Muscle of arm (tissue), 14 donors: Measurements from ENCODE around the gene TRIM13. TPM values are rescaled to one million over a fixed set of nuclear protein-coding genes. Genes with fewer than 3 reads are reported as not detected.
"Not testable (repeated sequence)": the region's sequence is repeated elsewhere in the genome, so short reads cannot be mapped to it uniquely, and the experiment has no call there.

Experiments used
- DNase-seq: peaks from one replicate; pipeline ENCODE4 v3.0.0-alpha.2; 2013
- long read RNA-seq, 11 donors: transcript quantifications; one replicate each; lab custom pipeline, GENCODE V29; 2026
- polyA plus RNA-seq, 12 donors: library from polyadenylated mRNA; unstranded; fragments of 120-200 nt; gene quantifications; one replicate each; pipeline ENCODE4 v1.2.1, GENCODE V29; 2013; ENCODE audit not compliant: insufficient read length in 12 of 12

Gene TRIM13, protein sequence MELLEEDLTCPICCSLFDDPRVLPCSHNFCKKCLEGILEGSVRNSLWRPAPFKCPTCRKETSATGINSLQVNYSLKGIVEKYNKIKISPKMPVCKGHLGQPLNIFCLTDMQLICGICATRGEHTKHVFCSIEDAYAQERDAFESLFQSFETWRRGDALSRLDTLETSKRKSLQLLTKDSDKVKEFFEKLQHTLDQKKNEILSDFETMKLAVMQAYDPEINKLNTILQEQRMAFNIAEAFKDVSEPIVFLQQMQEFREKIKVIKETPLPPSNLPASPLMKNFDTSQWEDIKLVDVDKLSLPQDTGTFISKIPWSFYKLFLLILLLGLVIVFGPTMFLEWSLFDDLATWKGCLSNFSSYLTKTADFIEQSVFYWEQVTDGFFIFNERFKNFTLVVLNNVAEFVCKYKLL
- polyA plus RNA-seq = 10 to 100 TPM; 22.1 to 95.1 (median 28.1) TPM
- long read RNA-seq, donor 1, full-length matches to known transcripts = 15 of 15 reads
- long read RNA-seq, donor 1, partial matches to known transcripts = 0 of 15 reads
- long read RNA-seq, donor 1, other reads (novel, unspliced or antisense) = 0 of 15 reads
- long read RNA-seq, donor 2, transcript TRIM13-206 (3 exons, 1,489 nt) = major isoform, 11 of 15 reads
- long read RNA-seq, donor 2, partial matches to known transcripts = 0 of 15 reads
- long read RNA-seq, donor 2, other reads (novel, unspliced or antisense) = 0 of 15 reads
- long read RNA-seq, donor 3, full-length matches to known transcripts = 8 of 8 reads
- long read RNA-seq, donor 3, partial matches to known transcripts = 0 of 8 reads
- long read RNA-seq, donor 3, other reads (novel, unspliced or antisense) = 0 of 8 reads
- long read RNA-seq, donor 4, partial matches to known transcripts = 0 of 4 reads
- long read RNA-seq, donor 4, other reads (novel, unspliced or antisense) = 0 of 4 reads
- long read RNA-seq, donor 5, full-length matches to known transcripts = 15 of 15 reads
- long read RNA-seq, donor 5, partial matches to known transcripts = 0 of 15 reads
- long read RNA-seq, donor 5, other reads (novel, unspliced or antisense) = 0 of 15 reads
- long read RNA-seq, donor 6, partial matches to known transcripts = 0 of 4 reads
- long read RNA-seq, donor 6, other reads (novel, unspliced or antisense) = 0 of 4 reads
- long read RNA-seq, donor 7, full-length matches to known transcripts = 6 of 6 reads
- long read RNA-seq, donor 7, partial matches to known transcripts = 0 of 6 reads
- long read RNA-seq, donor 7, other reads (novel, unspliced or antisense) = 0 of 6 reads
- long read RNA-seq, donor 8, transcript TRIM13-206 (3 exons, 1,489 nt) = major isoform, 5 of 10 reads
- long read RNA-seq, donor 8, transcript TRIM13-204 (3 exons, 2,607 nt) = major isoform, 5 of 10 reads
- long read RNA-seq, donor 8, partial matches to known transcripts = 0 of 10 reads
- long read RNA-seq, donor 8, other reads (novel, unspliced or antisense) = 0 of 10 reads
- long read RNA-seq, donor 9, full-length matches to known transcripts = 10 of 10 reads
- long read RNA-seq, donor 9, partial matches to known transcripts = 0 of 10 reads
- long read RNA-seq, donor 9, other reads (novel, unspliced or antisense) = 0 of 10 reads
- long read RNA-seq, donor 10, full-length matches to known transcripts = 10 of 15 reads
- long read RNA-seq, donor 10, partial matches to known transcripts = 5 of 15 reads
- long read RNA-seq, donor 10, other reads (novel, unspliced or antisense) = 0 of 15 reads
- long read RNA-seq, donor 11, full-length matches to known transcripts = 10 of 10 reads
- long read RNA-seq, donor 11, partial matches to known transcripts = 0 of 10 reads
- long read RNA-seq, donor 11, other reads (novel, unspliced or antisense) = 0 of 10 reads

- DNase-seq = peak; percentile 93
Measured at GRCh38 chr13:49996951-49997895, at the start of gene TRIM13. TRIM13 (plus strand) TSS chr13:49997042; CDS start chr13:50011941, 14,899 bp downstream.

GRCh38 chr13:49948777-49949270 is 48.0 kb upstream of the TRIM13 start:
- not testable (repeated sequence) for DNase-seq

GRCh38 chr13:49951754-49952535 is 44.9 kb upstream of the TRIM13 start:
- no peak for DNase-seq

DNA sequence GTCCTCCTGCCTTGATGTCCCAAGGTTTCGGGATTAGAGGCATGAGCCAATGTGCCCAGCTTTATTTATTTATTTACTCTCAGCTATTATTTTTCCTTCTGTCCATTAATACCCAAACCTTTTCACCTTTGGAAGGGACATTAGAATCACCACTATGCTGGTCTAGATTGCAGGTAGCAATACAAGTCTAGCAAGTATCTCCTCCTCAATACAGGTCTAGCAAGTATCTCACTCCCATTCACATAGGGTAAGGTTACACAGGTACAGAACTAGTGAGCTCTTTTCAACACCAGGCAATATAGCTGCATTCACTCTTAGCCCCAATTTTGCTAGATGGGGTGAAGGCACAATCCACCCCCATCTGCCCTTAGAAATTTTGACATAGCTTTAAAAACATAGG is 43.3 kb upstream of the TRIM13 start:
- no peak for DNase-seq

DNA sequence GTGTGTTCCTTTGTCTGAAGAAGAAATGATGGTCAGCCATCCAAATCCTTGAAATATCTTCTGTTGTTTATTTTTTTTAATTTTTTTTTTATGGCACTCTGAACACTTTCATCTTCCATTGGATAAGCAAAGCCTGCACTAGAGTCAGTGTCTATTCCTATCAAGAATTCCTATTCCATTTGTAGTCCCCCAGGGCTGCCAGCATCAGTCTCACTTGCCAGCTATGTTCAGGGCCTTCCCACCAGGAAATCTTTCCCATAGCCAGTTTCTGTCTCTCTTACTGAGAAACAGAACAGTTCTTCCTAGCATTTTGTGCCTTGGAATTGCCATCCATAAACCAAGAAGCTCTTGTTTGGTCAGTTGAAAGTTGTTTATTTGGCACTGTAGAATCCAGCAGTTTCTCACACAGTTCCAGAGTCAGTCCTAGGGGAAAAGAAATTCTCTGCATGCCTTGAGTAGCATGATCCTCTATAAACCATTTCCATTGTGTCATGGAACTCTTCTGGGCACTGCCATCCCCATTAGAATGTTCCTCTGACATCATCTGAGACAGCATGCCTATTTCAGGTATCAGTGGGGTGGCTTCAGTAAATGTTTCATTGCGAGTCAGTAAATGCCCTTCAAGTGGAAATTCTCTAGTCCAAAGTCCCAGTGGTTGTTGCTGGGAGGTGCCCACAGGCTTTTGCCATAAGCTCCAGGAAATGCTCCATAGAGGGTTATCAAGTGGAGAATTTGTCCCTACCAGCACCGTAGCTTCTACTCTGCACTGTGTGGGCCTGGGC is 42.0 kb upstream of the TRIM13 start:
- no peak for DNase-seq

GRCh38 chr13:49956131-49956530 is 40.7 kb upstream of the TRIM13 start:
- DNase-seq = no peak

DNA sequence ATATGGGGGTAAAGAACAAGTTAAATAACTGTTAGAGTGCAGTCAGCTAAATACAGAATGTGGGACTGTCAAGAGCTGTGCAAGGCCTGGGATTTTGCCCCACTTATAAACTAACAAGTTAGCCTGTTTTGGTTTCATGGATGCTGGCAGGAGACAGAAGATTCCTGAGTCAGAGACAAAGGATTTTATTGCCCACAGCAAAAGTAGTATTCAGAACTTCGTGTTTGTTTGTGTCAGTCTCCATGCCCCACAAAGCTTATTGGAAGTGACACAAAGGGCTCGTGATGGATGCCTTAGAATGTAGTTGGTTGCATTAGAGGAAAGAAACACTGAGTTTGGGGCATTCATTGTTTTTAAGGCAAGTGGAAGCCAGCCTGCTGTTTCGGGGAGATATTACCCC is 38.5 kb upstream of the TRIM13 start:
- no peak for DNase-seq

DNA sequence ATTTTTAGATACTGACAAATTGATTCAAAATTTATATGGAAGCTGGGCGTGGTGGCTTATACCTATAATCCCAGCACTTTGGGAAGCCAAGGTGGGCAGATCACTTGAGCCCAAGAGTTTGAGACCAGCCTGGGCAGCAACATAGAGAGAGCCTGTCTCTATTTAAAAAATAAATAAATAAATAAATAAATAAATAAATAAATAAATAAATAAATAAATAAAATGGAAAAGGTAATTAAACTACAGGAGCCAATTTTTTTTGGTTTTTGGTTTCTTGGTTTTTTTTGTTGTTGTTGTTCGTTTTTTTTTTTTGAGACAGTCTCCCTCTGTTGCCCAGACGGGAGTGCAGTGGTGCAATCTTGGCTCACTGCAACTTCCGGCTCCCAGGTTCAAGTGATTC is 29.4 kb upstream of the TRIM13 start:
- DNase-seq = no peak

- no peak for DNase-seq
Measured at GRCh38 chr13:49972709-49973108, 24.1 kb upstream of the TRIM13 start.

DNA sequence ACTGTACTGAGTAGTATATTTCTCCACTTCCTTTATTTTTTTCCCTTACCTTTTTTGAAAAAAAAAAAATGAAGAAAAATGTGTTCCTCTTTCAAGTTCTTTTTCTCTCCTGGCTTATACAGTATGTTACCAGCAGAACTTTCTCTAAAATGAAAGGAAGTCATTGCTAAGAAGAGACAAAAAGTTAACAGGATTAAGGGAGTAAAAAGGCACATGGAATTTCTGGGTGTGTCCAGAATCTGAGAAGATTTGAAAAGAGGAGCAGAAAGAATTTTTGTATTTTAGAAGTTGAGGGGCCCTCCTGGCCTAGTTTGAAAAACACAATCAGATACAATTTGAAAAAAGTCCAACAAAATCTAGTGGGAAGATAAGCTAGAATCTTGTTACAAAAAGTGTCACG is 21.0 kb upstream of the TRIM13 start:
- DNase-seq = no peak

DNA sequence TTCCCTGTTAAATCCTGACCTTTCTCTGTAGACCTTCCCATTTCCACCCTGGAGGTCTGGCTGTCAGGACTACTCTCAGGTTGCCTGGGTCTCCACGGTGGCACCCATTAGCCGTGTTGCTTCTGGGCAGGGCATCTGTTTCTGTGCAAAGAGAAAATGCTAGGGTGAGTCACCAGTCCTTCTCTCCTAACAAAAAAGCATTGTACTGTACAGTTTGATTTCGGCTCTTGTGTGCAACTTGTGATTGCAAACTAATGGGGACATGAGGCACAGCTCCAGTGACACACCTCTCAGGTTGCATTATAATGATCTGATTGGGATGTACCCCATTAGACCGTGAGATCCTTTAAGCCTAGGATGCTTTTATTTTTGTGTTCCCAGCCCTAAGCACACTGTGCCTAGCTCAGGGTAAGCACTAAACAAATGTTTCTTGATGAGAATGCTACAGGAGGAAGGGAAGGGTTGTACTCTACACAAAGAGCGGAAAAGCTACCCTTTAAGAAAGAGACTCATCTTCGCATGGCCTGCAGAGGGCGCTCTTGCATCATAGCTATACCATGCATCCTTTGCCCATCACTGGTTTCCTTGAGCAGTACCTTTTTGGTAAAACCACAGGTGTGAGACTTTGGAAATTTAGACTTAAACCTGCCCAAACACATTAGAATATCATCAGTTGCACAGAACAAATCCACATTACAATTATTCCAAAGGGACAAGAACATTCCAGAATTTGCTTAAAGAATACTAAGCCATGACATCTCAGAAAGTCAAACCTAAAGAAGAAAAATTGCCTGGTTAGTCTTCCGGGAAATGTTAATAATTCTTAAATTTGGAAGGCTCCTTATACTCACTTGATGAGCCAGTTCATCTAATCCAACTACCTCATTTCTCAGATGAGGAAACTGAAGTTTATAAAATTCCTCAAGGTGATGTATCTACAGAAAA is 20.3 kb upstream of the TRIM13 start:
- peak; percentile 64 for DNase-seq

GRCh38 chr13:49977992-49978391 is 18.9 kb upstream of the TRIM13 start:
- no peak for DNase-seq

GRCh38 chr13:49980266-49980665 is 16.6 kb upstream of the TRIM13 start:
- no peak for DNase-seq

DNA sequence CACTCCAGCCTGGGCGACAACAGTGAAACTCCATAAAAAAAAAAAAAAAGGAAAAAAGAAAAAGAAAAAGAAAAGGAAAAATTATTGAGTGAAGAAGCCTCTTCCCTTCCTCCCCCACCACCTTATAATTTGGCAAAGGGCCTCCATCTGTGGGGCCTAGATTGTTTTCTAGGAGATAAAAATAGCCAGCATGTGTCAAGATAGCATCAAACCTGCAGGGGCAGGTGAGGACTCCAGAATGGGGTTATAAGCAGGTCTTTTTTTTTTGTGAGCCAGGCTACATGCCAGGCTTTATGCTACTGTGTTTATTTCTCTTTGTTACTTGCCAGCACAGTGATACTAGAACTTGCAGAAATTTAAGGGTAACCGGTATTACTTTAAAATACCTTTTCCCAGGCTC is 11.7 kb upstream of the TRIM13 start:
- DNase-seq = no peak

GRCh38 chr13:49986471-49986870 is 10.4 kb upstream of the TRIM13 start:
- DNase-seq = no peak

DNA sequence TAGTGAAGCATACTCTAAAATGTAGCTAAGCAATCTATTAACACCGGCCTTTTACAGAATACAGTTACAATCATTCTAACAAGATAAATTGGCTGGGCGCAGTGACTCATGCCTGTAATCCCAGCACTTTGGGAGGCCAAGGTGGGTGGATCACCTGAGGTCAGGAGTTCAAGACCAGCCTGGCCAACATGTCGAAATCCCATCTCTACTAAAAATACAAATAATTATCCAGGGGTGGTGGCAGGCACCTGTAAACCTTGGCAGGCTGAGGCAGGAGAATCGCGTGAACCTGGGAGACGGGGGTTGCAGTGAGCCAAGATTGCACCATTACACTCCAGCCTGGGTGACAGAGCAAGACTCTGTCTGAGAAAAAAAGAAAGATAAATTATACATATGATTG is 6.2 kb upstream of the TRIM13 start:
- not testable (repeated sequence) for DNase-seq
